ENCODE results near the gene MR1.

Gene MR1

GRCh38 chr1:181064011-181064623, 30.3 kb downstream of the MR1 start:
- peak; percentile 41 to 50 for DNase-seq

DNA sequence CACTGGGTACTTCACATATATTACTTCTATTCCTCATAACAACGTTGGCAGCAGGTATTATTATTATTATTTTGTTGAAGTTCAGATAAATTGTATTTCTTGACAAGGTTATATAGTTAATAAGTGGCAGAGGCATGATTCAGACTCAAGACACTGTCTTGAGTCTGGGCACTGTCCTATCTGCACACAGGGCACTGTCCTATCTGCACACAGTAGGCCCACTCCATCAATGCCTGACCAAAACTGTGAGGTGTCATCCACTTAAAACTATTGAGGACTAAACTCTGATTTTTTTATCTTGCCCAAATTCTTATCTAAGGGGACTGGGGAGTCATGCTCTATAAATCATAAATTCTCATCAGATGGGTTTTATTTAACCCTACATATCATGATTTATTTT, 30.9 kb downstream of the MR1 start:
- DNase-seq: no peak

- no peak for DNase-seq
These were observed 39.9 kb downstream of the MR1 start for GRCh38 chr1:181073638-181074037.

DNA sequence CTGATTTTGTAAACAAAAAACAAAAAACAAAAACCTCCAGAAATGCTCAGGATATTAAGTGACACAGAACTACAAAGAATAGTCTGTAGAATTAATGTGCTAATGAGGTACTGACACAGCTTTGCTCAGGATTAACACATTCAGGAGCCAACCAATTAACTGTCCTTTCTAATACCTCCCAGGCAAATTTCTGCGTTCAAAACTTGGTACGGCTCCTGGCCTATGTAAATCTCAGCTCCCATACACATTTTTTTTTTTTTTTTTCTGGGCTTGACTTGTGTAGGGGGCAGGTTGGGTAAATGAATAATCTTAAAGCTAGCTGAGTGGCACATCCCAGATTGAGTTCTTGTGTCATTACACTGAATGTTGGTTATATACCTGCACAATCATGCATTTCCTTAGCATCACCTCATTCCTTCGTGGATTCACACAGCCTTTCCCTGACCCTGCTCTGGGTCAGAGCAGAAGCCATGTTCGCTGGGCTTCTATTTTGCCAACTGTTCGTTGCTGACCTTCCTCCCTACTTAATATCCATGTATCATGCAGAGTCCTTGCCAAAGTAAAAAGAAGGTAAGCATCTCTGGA, 42.1 kb downstream of the MR1 start:
- DNase-seq: no peak

- no peak for DNase-seq
These were observed 43.1 kb downstream of the MR1 start for GRCh38 chr1:181076852-181077251.

DNA sequence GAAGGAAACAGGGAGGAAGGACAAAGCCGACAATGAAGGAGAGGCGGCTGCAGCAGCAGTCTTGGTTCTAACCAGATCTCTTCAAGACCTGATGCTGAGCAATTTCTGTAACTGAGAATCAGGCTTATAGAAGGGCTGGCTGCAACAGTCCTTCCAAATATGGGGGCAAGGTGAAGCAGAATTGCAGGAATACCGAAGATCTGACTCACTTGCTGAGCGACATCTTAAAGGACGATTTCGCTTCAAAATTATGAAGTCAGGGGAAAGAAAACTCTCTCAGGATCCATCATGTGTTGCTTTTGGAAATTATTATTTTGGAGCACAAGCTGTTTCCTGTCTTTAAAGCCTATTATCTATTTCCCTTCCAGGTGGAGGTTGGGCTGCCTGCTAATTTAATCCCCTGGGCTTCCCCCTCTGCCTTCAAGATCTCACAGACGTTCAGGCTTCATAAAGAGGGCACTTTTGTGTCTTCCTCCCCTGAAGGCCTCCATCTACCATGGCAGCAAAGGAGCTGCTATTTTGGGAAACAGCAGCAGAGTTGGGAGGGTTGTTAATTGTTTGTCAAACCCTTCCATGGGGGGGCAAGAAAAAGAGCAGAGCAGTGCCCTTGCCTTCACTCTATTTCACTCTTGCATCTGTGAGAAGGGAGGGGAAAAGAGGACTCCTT, 43.9 kb downstream of the MR1 start:
- DNase-seq: no peak

GRCh38 chr1:181079382-181079781, 45.6 kb downstream of the MR1 start:
- DNase-seq: no peak

- no peak for DNase-seq
These were observed 46.1 kb downstream of the MR1 start for GRCh38 chr1:181079920-181080319.

- DNase-seq: peak; percentile 39 to 62
These were observed 46.8 kb downstream of the MR1 start for GRCh38 chr1:181080556-181080955.

DNA sequence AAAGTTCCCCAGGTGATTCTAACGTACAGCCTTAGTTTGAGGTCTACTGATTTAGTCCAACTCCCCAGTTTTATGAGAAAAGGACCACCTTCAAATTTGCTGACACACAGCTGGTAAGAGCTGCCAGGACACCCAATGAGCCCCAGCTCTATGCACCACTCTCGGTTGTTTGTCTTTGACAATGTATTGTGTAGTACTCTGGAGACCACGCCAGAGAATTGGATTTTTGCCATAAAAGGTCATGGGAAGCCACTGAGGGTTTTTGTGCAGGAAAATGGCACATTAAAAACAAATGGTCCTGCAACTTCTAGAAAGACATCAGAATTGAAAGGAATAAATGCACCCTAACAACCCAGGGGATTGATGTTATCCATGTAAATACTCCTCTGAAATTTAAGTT, 47.6 kb downstream of the MR1 start:
- no peak for DNase-seq

GRCh38 chr1:181083842-181084605, 50.2 kb downstream of the MR1 start:
- peak; percentile 88 to 90 for DNase-seq

DNA sequence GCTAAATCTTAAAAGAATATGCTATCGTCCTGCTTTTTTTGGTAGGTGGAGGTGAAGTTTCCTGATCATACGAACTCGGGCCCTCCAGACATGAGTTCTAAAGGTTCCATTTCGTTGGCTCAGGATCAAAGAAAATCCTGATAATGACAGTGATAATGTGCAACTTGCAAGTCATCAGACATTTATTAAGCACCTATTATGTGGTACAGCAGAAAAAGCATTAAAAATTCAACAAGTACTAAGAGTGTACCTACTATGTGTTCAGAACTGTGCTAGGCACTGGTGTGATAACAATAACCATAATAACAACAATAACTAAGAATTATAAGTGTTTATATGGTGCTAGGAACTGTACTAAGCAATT, 50.8 kb downstream of the MR1 start:
- DNase-seq: no peak

DNA sequence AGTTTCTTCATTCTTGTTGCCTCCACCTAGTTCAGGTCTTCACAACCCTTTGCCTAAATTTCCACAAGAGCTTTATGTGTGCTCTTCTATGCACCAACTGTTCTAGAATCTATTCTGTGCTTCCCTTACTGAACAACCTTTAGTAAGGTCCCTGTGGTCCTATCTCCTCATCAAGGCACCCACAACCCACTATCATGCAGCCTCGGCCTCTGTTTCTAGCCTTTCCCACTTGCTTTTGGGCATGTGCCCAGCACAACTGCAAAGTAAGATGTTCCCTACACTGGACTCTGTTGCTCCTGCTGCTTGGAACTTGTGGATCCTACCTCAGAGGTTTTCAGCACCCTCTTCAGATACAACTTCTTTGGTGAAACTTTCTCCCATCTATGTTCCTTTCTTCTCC, 52.3 kb downstream of the MR1 start:
- DNase-seq: no peak

DNA sequence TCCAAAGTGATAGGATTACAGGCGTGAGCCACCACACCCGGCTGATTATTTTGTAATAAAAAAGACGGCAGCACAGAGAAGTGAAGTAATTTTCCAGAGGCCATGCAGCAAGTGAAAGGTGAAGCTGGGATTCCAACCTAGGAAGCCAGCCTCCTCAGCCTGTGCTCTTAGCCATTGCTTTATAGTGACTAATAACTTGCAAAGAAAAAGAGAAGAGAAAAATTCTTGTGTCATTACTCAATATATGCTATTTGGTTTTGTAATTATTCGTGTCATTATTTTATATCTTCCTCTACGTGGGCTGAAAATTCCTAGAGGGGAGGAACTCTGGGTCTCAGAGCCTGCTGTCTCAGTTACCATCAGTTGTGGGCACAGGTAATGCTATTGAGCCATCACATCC, 53.1 kb downstream of the MR1 start:
- DNase-seq: peak; percentile 80 to 92

- peak; percentile 75 to 83 for DNase-seq
These were observed 53.7 kb downstream of the MR1 start for GRCh38 chr1:181087400-181087901.

DNA sequence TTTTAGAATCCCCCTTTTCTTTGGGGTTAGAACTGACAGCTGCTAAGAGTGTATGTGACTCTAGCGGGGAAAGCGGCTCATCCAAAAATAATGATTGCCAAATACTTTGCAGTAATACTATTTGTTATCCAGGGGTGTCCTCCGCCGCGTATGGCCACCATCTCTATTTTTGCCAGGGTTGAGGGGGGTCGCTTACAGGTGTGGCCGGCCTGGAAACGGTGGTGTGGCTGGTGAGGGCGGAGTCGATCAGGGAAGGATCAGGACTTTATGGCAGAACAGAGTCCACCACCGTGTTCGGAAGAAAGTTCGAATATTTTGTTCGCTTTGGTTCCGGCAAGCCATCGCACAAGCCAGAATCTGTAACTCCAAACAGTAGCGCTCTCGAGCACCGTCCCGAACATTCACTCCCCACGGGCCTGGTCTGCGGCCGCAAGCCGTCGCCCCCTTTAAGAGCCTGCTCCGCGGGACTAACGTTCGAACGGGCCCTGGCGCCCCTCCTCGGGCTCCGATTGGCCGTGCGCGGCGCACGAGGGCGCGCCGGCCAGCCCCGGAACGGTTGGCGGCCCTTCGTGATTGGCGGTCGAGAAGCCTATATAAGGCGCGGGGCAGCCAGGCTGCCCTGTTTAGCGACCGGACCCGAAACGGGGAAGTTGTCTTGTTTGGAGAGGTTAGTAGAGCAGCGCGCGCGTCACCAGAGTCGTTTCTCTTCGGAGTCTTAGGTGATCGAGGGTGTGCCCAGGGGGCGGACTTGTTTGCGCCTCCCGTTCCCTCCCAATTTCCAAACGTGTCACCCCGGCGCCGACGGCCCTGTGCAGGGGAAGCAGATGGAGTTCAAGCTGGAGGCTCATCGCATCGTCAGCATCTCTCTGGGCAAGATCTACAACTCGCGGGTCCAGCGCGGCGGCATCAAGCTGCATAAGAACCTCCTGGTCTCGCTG, 54.6 kb downstream of the MR1 start, which contains the start of gene IER5:
Gene IER5, plus strand, starts transcription at position 622 of the 938 bp plus-strand sequence. Its CDS starts 203 bp downstream, at position 825.
- peak; percentile 99 for DNase-seq

DNA sequence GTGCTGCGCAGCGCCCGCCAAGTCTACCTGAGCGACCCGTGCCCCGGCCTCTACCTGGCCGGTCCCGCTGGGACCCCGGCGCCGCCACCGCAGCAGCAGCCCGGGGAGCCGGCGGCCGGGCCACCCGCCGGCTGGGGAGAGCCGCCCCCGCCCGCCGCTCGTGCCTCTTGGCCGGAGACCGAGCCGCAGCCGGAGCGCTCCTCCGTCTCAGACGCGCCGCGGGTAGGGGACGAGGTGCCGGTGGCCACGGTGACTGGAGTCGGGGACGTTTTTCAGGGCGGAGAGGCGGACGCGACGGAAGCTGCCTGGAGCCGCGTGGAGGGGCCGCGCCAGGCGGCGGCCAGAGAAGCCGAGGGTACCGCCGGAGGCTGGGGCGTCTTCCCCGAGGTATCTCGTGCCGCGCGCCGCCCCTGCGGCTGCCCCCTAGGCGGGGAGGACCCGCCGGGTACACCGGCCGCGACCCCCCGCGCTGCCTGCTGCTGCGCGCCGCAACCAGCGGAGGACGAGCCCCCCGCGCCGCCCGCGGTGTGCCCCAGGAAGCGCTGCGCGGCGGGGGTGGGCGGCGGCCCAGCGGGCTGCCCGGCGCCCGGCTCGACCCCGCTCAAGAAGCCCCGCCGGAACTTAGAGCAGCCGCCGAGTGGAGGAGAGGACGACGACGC, 55.4 kb downstream of the MR1 start:
- DNase-seq: peak in 1 of 2 donors; percentile 37

GRCh38 chr1:181089676-181090544, 56.1 kb downstream of the MR1 start:
- DNase-seq: peak; percentile 69 to 78

DNA sequence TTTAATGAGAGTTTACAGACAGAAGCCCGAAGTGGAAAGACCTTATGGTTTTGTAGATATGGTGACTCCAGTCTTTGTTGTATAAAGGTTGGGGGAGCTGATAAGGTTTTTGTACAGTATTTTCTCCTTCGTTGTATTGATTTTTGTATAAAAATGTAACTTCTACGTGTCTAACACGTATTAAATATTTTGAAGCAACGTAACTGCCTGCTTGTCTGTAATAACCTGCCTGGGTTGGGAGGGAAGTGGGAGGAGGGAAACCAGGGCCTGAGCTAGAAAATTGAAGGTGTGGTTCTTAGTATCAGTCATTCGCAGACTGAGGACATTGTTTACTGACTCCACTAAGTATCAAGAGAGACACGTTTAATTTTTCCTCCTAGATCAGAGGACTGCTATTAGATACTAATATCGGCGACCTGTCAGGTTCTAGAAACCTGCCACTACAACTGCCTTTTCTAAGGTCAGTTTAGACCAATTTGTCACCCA, 56.9 kb downstream of the MR1 start:
- DNase-seq: peak in 1 of 2 donors; percentile 19

All from inflammatory macrophage (primary cell).